ENCODE measurements around the gene PTPRN2. TPM values are rescaled to one million over a fixed set of nuclear protein-coding genes. Genes with fewer than 3 reads are reported as not detected.

PTPRN2 gene
- total RNA-seq, 1 experiment from 2014 or later: 2.1 TPM

- Histone ChIP-seq H3K36me3 (ENCODE audit: control insufficient read depth in 1 of 2, insufficient read depth in 2 of 2, low read length in 2 of 2) (no peaks in the 10 kb centered on the region), H3K27me3 (ENCODE audit: insufficient read depth, low read length) (no peaks in the 10 kb centered on the region), H3K4me2 (ENCODE audit: low read length) (no peak overlapping the region), H4K20me1 (ENCODE audit: insufficient read depth) (no peaks in the 10 kb centered on the region), H3K27ac (ENCODE audit: low read depth, low read length) (no peak overlapping the region), H2AFZ (ENCODE audit: low read depth, low read length, poor library complexity, severe bottlenecking) (no peak overlapping the region), H3K4me3 (replicated peaks in 1 of 2; ENCODE audit: low read depth in 1 of 2, low read length in 2 of 2) (no peak overlapping the region), H3K79me2 (ENCODE audit: insufficient read depth, low read length) (no peaks in the 10 kb centered on the region), H3K9ac (ENCODE audit: low read length) (no peak overlapping the region), H3K4me1 (ENCODE audit: control insufficient read depth in 1 of 2, insufficient read depth in 2 of 2, low read length in 2 of 2) (no peaks in the 10 kb centered on the region), H3K9me3 (ENCODE audit: control insufficient read depth in 1 of 2, insufficient read depth in 1 of 2, low read depth in 1 of 2, low read length in 2 of 2) (no peaks in the 10 kb centered on the region), H3K9me2 (ENCODE audit: insufficient read depth) (no peaks in the 10 kb centered on the region)
- intact Hi-C loops (cut with micrococcal nuclease): no loop called here
- ChIA-PET CTCF (no interaction called here), POLR2A (no interaction called here), RAD21 (ENCODE audit: low non-redundant PET in 1 of 2, low total read pairs in 2 of 2, uncharacterized antibody in 2 of 2, unreplicated experiment in 2 of 2) (no interaction called here)
- TF ChIP-seq ZNF274 (IDR thresholded peaks at IDR 0.05; ENCODE audit: low read depth, low read length): no peak
- no peak for TF ChIP-seq CEBPB (IDR thresholded peaks at IDR 0.05; ENCODE audit: low read depth)
- no peak for TF ChIP-seq SIN3A (IDR thresholded peaks at IDR 0.05; ENCODE audit: low read depth)
- no peak for TF ChIP-seq YY1 (IDR thresholded peaks at IDR 0.05; ENCODE audit: extremely low read depth, insufficient replicate concordance, low read depth, low read length)
- no peak for TF ChIP-seq REST (IDR thresholded peaks at IDR 0.05; ENCODE audit: low read depth)
- ATAC-seq: no peak
- no TSS peak for BruUV-seq (replicated peaks)
- DNase-seq (ENCODE audit: low read depth, low spot score): no peak
Observed at GRCh38 chr7:158406801-158407200, 180.8 kb downstream of the PTPRN2 start.

GRCh38 chr7:158406364-158406763, 181.3 kb downstream of the PTPRN2 start:
- H3K4me3 ChIP-seq (replicated peaks in 1 of 2; ENCODE audit: low read depth in 1 of 2, low read length in 2 of 2): no peak overlapping the region
- no peaks in the 10 kb centered on the region for H3K9me2 ChIP-seq (ENCODE audit: insufficient read depth)
- DNase-seq (ENCODE audit: low read depth, low spot score) (no peak), ATAC-seq (no peak)
- ChIA-PET POLR2A (no interaction called here), RAD21 (ENCODE audit: low non-redundant PET in 1 of 2, low total read pairs in 2 of 2, uncharacterized antibody in 2 of 2, unreplicated experiment in 2 of 2) (no interaction called here), CTCF (no interaction called here)
- no peaks in the 10 kb centered on the region for H3K27me3 ChIP-seq (ENCODE audit: insufficient read depth, low read length)
- H3K27ac ChIP-seq (ENCODE audit: low read depth, low read length): no peak overlapping the region
- H3K9ac ChIP-seq (ENCODE audit: low read length): no peak overlapping the region
- intact Hi-C loops (cut with micrococcal nuclease): no loop called here
- H3K4me1 ChIP-seq (ENCODE audit: control insufficient read depth in 1 of 2, insufficient read depth in 2 of 2, low read length in 2 of 2): no peaks in the 10 kb centered on the region
- no peak overlapping the region for H3K4me2 ChIP-seq (ENCODE audit: low read length)
- H3K9me3 ChIP-seq (ENCODE audit: control insufficient read depth in 1 of 2, insufficient read depth in 1 of 2, low read depth in 1 of 2, low read length in 2 of 2): no peaks in the 10 kb centered on the region
- H4K20me1 ChIP-seq (ENCODE audit: insufficient read depth): no peaks in the 10 kb centered on the region
- BruUV-seq (replicated peaks): no TSS peak
- H3K79me2 ChIP-seq (ENCODE audit: insufficient read depth, low read length): no peaks in the 10 kb centered on the region
- H2AFZ ChIP-seq (ENCODE audit: low read depth, low read length, poor library complexity, severe bottlenecking): no peak overlapping the region
- no peaks in the 10 kb centered on the region for H3K36me3 ChIP-seq (ENCODE audit: control insufficient read depth in 1 of 2, insufficient read depth in 2 of 2, low read length in 2 of 2)
- TF ChIP-seq ELF1 (IDR thresholded peaks at IDR 0.05; ENCODE audit: borderline replicate concordance, low read depth): no peak
- no peak for TF ChIP-seq SRF (IDR thresholded peaks at IDR 0.05; ENCODE audit: low read depth)
- no peak for TF ChIP-seq EZH2 (IDR thresholded peaks at IDR 0.05)
- TF ChIP-seq TCF7L2 (IDR thresholded peaks at IDR 0.05; ENCODE audit: borderline replicate concordance, extremely low read depth, insufficient read depth, insufficient read length): no peak
- no peak for TF ChIP-seq ZBTB33 (IDR thresholded peaks at IDR 0.05; ENCODE audit: extremely low read depth, insufficient replicate concordance, low read length)
- TF ChIP-seq JUND (IDR thresholded peaks at IDR 0.05): no peak
- TF ChIP-seq EGR1 (IDR thresholded peaks at IDR 0.05; ENCODE audit: low read depth): no peak
- TF ChIP-seq ZFX (IDR thresholded peaks at IDR 0.05): no peak
- TF ChIP-seq SIN3A (IDR thresholded peaks at IDR 0.05; ENCODE audit: low read depth): no peak
- TF ChIP-seq CTCF (IDR thresholded peaks at IDR 0.05 in 2 of 3, conservative IDR thresholded peaks at IDR 0.05 in 1 of 3; ENCODE audit: borderline replicate concordance in 1 of 3, insufficient read depth in 1 of 3, low read depth in 2 of 3, low read length in 2 of 3): no peak
